Common myeloid progenitor, CD34-positive (primary cell): ENCODE results near the gene ACOT7.

Experiments
- CTCF ChIA-PET: fragments of 350-600 bp; sonication (Branson Sonifier 250); formaldehyde crosslinking; loops from one replicate; lab custom pipeline; 2021; ENCODE audit warnings: antibody characterized with exemption; lab: Charles Lee
- POLR2A ChIA-PET: fragments of 350-600 bp; sonication (Branson Sonifier 250); formaldehyde crosslinking; loops from one replicate; lab custom pipeline; 2021; ENCODE audit warnings: antibody characterized with exemption; lab: Charles Lee
- DNase-seq, 3 donors: peaks; one replicate each; pipeline versions ENCODE4 v3.0.0 to v3.0.0-alpha.2; 2013
- H3K27ac ChIP-seq, 2 experiments: 1 replicate in 1 of 2; 2 replicates in 1 of 2; pipeline ENCODE4 v1.7.0; 2013; ENCODE audit warnings: inconsistent platforms in 2 of 2, low read length in 2 of 2, mild to moderate bottlenecking in 2 of 2, low read depth in 1 of 2, moderate library complexity in 1 of 2; ENCODE audit not compliant: severe bottlenecking in 2 of 2, insufficient read depth in 1 of 2, poor library complexity in 1 of 2
- H3K27me3 ChIP-seq, 5 experiments: replicated peaks in 2 of 5; 1 replicate in 3 of 5; 2 replicates in 2 of 5; pipeline versions ENCODE4 v1.6.1 to v1.7.0; 2013; ENCODE audit warnings: low read length in 4 of 5, mild to moderate bottlenecking in 2 of 5, moderate library complexity in 2 of 5, inconsistent platforms in 1 of 5; ENCODE audit not compliant: insufficient read depth in 5 of 5, control insufficient read depth in 4 of 5
- H3K36me3 ChIP-seq, 4 experiments: 1 replicate in 2 of 4; 2 replicates in 2 of 4; pipeline versions ENCODE4 v1.6.1 to v1.7.0; 2013; ENCODE audit warnings: low read length in 3 of 4, control low read depth in 1 of 4, mild to moderate bottlenecking in 1 of 4; ENCODE audit not compliant: control insufficient read depth in 4 of 4, insufficient read depth in 4 of 4
- H3K4me1 ChIP-seq, 4 experiments: 1 replicate in 3 of 4; 2 replicates in 1 of 4; pipeline versions ENCODE4 v1.6.1 to v1.7.1; 2013; ENCODE audit warnings: low read length in 3 of 4, mild to moderate bottlenecking in 3 of 4, control low read depth in 1 of 4, inconsistent platforms in 1 of 4, moderate library complexity in 1 of 4; ENCODE audit not compliant: control insufficient read depth in 4 of 4, insufficient read depth in 4 of 4; ENCODE audit errors: control extremely low read depth in 1 of 4
- H3K4me3 ChIP-seq, 7 experiments: 1 replicate in 4 of 7; 2 replicates in 3 of 7; pipeline versions ENCODE4 v1.5.1 to v1.7.0; 2013; ENCODE audit warnings: mild to moderate bottlenecking in 7 of 7, low read length in 6 of 7, moderate library complexity in 6 of 7, inconsistent platforms in 2 of 7, low read depth in 2 of 7, control low read depth in 1 of 7; ENCODE audit not compliant: insufficient read depth in 4 of 7, control insufficient read depth in 1 of 7; ENCODE audit errors: extremely low read depth in 1 of 7
- H3K9me3 ChIP-seq, 5 experiments: 1 replicate in 4 of 5; 2 replicates in 1 of 5; pipeline versions ENCODE4 v1.6.1 to v1.7.1; 2013; ENCODE audit warnings: low read length in 4 of 5, mild to moderate bottlenecking in 2 of 5, inconsistent platforms in 1 of 5, low read depth in 1 of 5, moderate library complexity in 1 of 5; ENCODE audit not compliant: control insufficient read depth in 4 of 5, insufficient read depth in 2 of 5; ENCODE audit errors: control extremely low read depth in 1 of 5
- whole genome bisulfite sequencing: methylation state at CpG from one replicate; pipeline ENCODE4 v1.1.5; 2013; ENCODE audit not compliant: insufficient coverage; 5-methylcytosine and 5-hydroxymethylcytosine counted together

The ACOT7 gene

GRCh38 chr1:6298940-6299465 lies 94.6 kb downstream of the ACOT7 start:
- ChIA-PET CTCF (no interaction called here), POLR2A (no interaction called here)
- no peaks in the 10 kb centered on the region for H3K9me3 ChIP-seq
- H3K27me3 ChIP-seq = no peaks in the 10 kb centered on the region
- H3K4me1 ChIP-seq = peaks cover 0 to 9% (median 0%) of the 10 kb centered on the region in 4 experiments
- H3K36me3 ChIP-seq = peaks cover 0 to 11% (median 0%) of the 10 kb centered on the region in 4 experiments
- H3K27ac ChIP-seq = no peak overlapping the region
- DNase-seq = no peak
- WGBS = 97% methylated on average over 7 of the region's 8 CpGs
- no peak overlapping the region for H3K4me3 ChIP-seq

DNA sequence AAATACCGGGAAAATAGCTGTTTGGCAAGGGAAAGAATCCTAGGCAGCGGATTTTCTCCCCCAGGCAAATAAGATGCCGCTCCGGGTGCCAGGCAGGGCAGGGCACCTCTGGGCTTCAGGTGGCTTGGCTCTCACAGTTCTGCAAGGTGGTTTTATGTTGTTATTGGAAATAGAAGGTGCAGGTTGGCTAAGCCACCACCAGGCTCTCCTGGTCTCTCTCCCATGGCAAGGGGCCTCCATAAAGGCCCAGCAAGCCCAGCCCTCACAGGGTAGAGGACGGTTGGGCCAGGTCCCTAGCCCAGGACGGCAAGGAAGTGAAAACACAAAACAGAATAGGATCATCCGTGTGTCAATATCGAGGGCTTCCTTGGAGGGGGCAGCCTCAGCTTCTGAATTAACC lies 95.0 kb downstream of the ACOT7 start:
- CTCF ChIA-PET = no interaction called here

DNA sequence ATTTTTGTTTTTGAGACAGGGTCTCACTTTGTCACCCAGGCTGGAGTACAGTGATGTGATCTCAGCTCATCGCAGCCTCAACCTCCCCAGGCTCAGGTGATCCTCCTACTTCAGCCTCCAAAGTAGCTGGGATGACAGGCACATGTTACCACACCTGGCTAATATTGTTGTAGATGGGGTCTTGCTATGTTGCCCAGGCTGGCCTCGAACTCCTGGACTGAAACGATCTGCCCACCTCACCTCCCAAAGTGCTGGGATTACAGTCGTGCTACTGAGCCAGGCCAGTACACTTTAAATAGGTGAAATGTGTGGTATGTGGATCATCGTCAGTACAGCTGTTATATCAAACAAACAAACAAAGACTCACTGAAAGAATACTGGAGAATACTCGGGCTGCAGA lies 97.7 kb downstream of the ACOT7 start:
- 93% methylated on average over 2 of the region's 6 CpGs for WGBS
- ChIA-PET POLR2A (no interaction called here), CTCF (no interaction called here)
- Histone ChIP-seq H3K27me3 (no peaks in the 10 kb centered on the region), H3K9me3 (no peaks in the 10 kb centered on the region), H3K4me1 (peaks cover 0 to 9% (median 0%) of the 10 kb centered on the region in 4 experiments), H3K4me3 (no peak overlapping the region), H3K27ac (no peak overlapping the region), H3K36me3 (peaks cover 0 to 23% (median 5%) of the 10 kb centered on the region in 4 experiments)
- DNase-seq = no peak

More for the DNA sequence above, 95.0 kb downstream of the ACOT7 start:
- POLR2A ChIA-PET = no interaction called here
- Histone ChIP-seq H3K4me3 (no peak overlapping the region), H3K4me1 (peaks cover 0 to 9% (median 0%) of the 10 kb centered on the region in 4 experiments), H3K27me3 (no peaks in the 10 kb centered on the region), H3K27ac (no peak overlapping the region), H3K9me3 (no peaks in the 10 kb centered on the region), H3K36me3 (peaks cover 0 to 15% (median 2%) of the 10 kb centered on the region in 4 experiments)
- WGBS = 93% methylated on average over 8 of the region's 8 CpGs
- no peak for DNase-seq

- 86% methylated on average over 20 of the region's 23 CpGs for WGBS
- DNase-seq = peak; percentile 12 to 33 (median 14)
- Histone ChIP-seq H3K27me3 (no peaks in the 10 kb centered on the region), H3K4me1 (peaks cover 0 to 9% (median 0%) of the 10 kb centered on the region in 4 experiments), H3K27ac (no peak overlapping the region), H3K36me3 (peaks cover 0 to 21% (median 5%) of the 10 kb centered on the region in 4 experiments), H3K9me3 (no peaks in the 10 kb centered on the region), H3K4me3 (no peak overlapping the region)
- CTCF ChIA-PET = no interaction called here
- POLR2A ChIA-PET = no interaction called here
Observed at GRCh38 chr1:6294890-6295556, 98.5 kb downstream of the ACOT7 start.

DNA sequence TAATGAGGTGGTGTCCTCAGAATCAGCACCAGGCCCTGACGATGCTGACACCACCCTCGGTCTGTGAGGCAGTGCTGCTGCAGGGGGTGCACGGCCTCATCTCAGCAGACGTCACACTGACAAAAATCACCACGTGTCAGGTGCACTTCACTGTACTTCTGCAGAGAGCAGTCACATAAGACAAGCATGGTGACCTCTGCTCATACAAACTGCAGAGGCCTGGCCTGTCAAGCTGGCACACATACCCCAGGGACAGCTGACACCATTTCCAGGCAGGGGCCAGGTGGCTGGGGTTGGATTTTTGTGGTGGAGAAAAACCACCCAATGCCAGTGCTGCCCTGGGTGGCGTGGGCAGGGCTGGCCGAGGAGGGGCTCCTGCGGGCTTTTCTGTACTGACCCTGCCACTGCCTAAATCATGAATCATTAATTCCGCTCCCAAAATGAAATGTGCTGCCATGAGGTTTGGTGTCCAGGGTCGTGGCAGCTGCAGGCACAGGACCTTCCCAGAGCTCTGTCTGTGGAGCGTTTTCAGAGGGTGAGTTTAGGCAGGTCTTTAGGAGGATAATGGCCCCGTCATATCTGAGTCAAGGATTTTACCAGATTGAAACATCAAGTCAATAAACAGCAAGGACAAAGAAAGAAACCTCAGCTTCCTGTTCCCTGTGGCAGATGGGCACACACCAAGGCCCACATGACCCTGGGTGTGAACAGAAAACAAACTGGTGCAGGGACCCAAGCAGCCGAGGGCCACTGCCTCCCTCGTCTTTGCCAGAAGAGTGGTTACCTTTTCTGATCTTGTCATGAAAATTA lies 99.3 kb downstream of the ACOT7 start:
- ChIA-PET CTCF (interaction anchor here (1.1 kb wide), 1 partner anchor 47 kb away, joined by 3 read pairs; no protein-coding TSS in a partner anchor), POLR2A (no interaction called here)
- H3K9me3 ChIP-seq = no peaks in the 10 kb centered on the region
- 91% methylated on average over 13 of the region's 14 CpGs for WGBS
- H3K27ac ChIP-seq = no peak overlapping the region
- no peak for DNase-seq
- H3K4me1 ChIP-seq = peaks cover 0 to 9% (median 0%) of the 10 kb centered on the region in 4 experiments
- H3K36me3 ChIP-seq = peaks cover 0 to 17% (median 5%) of the 10 kb centered on the region in 4 experiments
- no peak overlapping the region for H3K4me3 ChIP-seq
- H3K27me3 ChIP-seq = no peaks in the 10 kb centered on the region

- POLR2A ChIA-PET = no interaction called here
- DNase-seq = no peak
- no peak overlapping the region for H3K27ac ChIP-seq
- H3K4me1 ChIP-seq = peaks cover 0 to 9% (median 0%) of the 10 kb centered on the region in 4 experiments
- CTCF ChIA-PET = no interaction called here
- H3K36me3 ChIP-seq = peaks cover 0 to 20% (median 5%) of the 10 kb centered on the region in 4 experiments
- no peak overlapping the region for H3K4me3 ChIP-seq
- 97% methylated on average over 10 of the region's 10 CpGs for WGBS
- H3K27me3 ChIP-seq = no peaks in the 10 kb centered on the region
- H3K9me3 ChIP-seq = no peaks in the 10 kb centered on the region
Observed at GRCh38 chr1:6292102-6292501, 101.5 kb downstream of the ACOT7 start.

DNA sequence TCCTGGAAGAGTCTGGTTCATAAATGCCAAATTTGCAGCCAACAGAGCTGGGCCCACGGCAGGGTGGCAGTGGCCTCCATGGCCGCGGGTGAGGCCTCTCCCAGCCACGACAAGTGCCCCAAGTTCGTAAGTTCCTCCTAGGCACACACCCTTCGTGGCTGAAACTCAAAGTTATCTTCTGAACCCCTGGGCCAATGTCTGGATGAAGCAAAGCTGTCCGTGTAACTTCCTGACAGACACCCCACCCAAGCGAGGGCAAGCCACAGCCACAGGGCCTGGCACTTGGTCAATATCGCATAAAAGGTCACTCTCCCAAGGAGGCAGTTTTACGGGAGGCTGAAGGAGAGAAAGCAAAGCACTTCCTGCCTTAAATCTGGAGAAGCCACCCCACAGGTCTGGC lies 104.9 kb downstream of the ACOT7 start:
- H3K27ac ChIP-seq = no peak overlapping the region
- ChIA-PET POLR2A (no interaction called here), CTCF (no interaction called here)
- no peaks in the 10 kb centered on the region for H3K4me1 ChIP-seq
- peaks cover 0 to 11% (median 3%) of the 10 kb centered on the region in 4 experiments for H3K36me3 ChIP-seq
- H3K9me3 ChIP-seq = no peaks in the 10 kb centered on the region
- 82% methylated on average over 10 of the region's 10 CpGs for WGBS
- DNase-seq = no peak
- no peak overlapping the region for H3K4me3 ChIP-seq
- H3K27me3 ChIP-seq = no peaks in the 10 kb centered on the region
